Activated CD8-positive, alpha-beta memory T cell treated with anti-CD3 and anti-CD28 coated beads, Interleukin-2, amount 10 ng/mL, durations not matched to agents 7 days and 5 days (primary cell): ENCODE results near the gene GRID2. TPM values are rescaled to one million over a fixed set of nuclear protein-coding genes. Genes with fewer than 3 reads are reported as not detected.
"Not testable (repeated sequence)": the region's sequence is repeated elsewhere in the genome, so short reads cannot be mapped to it uniquely, and the experiment has no call there.

ENCODE experiments used
- ATAC-seq: fragments of 150-1000 bp; cut with Tn5 transposase; one replicate; pipeline ENCODE4 v1.10.0; 2021; ENCODE audit warnings: moderate library complexity
- CTCF ChIA-PET: fragments of 350-600 bp; sonication (Branson Sonifier 250); formaldehyde crosslinking; loops from one replicate; lab custom pipeline; 2021; ENCODE audit warnings: antibody characterized with exemption; lab: Charles Lee
- DNase-seq: peaks from one replicate; pipeline ENCODE4 v3.0.0-alpha.2; 2020
- H3K27ac Mint-ChIP-seq: one replicate; pipeline ENCODE4 v1.8.0; 2021; ENCODE audit warnings: mild to moderate bottlenecking, mixed read lengths
- H3K27me3 Mint-ChIP-seq: one replicate; pipeline ENCODE4 v1.8.0; 2021; ENCODE audit warnings: mixed read lengths
- H3K36me3 Mint-ChIP-seq: one replicate; pipeline ENCODE4 v1.8.0; 2021; ENCODE audit warnings: mild to moderate bottlenecking, mixed read lengths
- H3K4me1 Mint-ChIP-seq: one replicate; pipeline ENCODE4 v1.8.0; 2021; ENCODE audit warnings: mixed read lengths
- H3K4me3 Mint-ChIP-seq: one replicate; pipeline ENCODE4 v1.8.0; 2021; ENCODE audit warnings: mild to moderate bottlenecking, moderate library complexity, mixed read lengths
- H3K9me3 Mint-ChIP-seq: one replicate; pipeline ENCODE4 v1.8.0; 2022; ENCODE audit warnings: low read depth, mixed read lengths
- total RNA-seq, 2 experiments: library from RNA; stranded (reverse); gene quantifications; one replicate each; pipeline ENCODE4 v1.2.3, GENCODE V29; 2021

The GRID2 gene
- total RNA-seq, 2 experiments from 2014 or later = not detected

DNA sequence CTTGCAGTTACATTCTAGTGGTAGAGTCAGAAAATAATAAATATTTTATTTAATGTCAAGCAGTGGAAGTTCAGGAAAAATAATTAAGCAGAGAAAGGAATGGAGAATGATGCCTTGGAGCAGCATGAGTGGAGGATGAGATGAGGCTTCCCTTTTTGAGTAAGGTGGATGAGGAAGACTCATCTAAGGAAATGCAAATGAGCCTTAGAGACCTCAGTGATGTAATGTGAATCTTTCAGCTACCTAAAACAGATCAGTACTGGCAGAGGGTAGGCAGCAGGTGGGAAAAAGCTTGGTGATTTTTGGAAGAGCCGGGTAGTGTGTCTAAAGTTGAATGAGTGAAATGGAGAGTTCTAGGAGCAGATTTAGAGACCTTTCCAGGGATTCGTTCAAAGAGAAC is 118.2 kb downstream of the GRID2 start:
- H3K27ac Mint-ChIP-seq = no peak overlapping the region
- H3K27me3 Mint-ChIP-seq = no peaks in the 10 kb centered on the region
- H3K36me3 Mint-ChIP-seq = no peaks in the 10 kb centered on the region
- H3K9me3 Mint-ChIP-seq = peaks cover 8% of the 10 kb centered on the region
- ATAC-seq (no peak), DNase-seq (no peak)
- H3K4me1 Mint-ChIP-seq = no peaks in the 10 kb centered on the region
- no peak overlapping the region for H3K4me3 Mint-ChIP-seq
- CTCF ChIA-PET = no interaction called here

DNA sequence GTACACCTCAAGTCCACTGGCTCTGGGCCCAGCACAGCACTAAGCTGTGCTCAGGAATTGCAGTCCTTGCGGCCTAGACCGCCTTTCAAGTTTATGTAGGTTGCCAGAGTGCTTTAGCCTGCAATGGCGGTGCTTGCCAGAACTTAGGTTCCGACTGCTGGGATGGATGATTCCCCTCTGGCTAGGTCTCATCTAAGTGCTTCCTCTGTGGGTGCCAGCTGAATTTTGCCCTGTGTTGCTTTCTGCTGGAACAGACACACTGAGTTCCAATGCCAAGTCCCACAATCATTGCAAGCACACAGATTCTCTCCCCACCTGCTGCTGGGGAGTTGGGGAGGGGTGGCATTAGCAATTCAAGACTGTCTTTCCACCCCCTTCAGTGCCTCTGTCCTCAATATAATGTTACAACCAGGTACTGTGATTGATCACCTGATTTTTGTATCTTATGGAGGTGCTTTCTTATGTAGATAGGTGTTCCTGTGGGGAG is 129.5 kb downstream of the GRID2 start:
- DNase-seq = no peak
- Mint-ChIP-seq H3K9me3 (peaks cover 5% of the 10 kb centered on the region), H3K27ac (no peak overlapping the region), H3K4me1 (no peaks in the 10 kb centered on the region), H3K27me3 (no peaks in the 10 kb centered on the region), H3K4me3 (no peak overlapping the region), H3K36me3 (no peaks in the 10 kb centered on the region)
- ATAC-seq = no peak
- CTCF ChIA-PET = no interaction called here

GRCh38 chr4:92438722-92439121 is 135.0 kb downstream of the GRID2 start:
- DNase-seq, H3K36me3 Mint-ChIP-seq, H3K27me3 Mint-ChIP-seq, H3K4me3 Mint-ChIP-seq, H3K4me1 Mint-ChIP-seq, ATAC-seq, H3K27ac Mint-ChIP-seq, CTCF ChIA-PET: not testable (repeated sequence)
- peaks cover 11% of the 10 kb centered on the region for H3K9me3 Mint-ChIP-seq

DNA sequence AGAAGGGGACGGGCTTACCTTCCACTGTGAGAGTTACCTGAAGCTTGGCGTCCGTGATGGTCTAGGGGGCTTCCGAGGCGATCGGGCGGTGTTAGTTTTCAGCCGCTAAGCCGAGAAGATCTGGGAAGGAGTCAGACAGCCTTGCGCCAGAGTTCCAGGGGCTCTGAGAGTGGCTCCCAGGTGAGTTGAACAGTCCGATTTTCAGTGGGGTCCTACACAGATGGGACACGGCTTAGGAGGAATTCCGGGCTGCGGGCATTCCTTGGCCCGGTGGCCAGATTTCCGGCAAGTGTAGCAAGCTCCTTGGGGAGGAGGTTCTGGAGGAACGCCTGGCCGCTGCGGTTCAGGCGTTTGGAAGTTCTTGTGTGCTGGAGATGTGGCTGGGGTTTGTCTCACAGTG is 138.4 kb downstream of the GRID2 start:
- DNase-seq, H3K27me3 Mint-ChIP-seq, H3K4me1 Mint-ChIP-seq, H3K27ac Mint-ChIP-seq, ATAC-seq, H3K4me3 Mint-ChIP-seq, H3K36me3 Mint-ChIP-seq, CTCF ChIA-PET: not testable (repeated sequence)
- H3K9me3 Mint-ChIP-seq = peaks cover 14% of the 10 kb centered on the region

DNA sequence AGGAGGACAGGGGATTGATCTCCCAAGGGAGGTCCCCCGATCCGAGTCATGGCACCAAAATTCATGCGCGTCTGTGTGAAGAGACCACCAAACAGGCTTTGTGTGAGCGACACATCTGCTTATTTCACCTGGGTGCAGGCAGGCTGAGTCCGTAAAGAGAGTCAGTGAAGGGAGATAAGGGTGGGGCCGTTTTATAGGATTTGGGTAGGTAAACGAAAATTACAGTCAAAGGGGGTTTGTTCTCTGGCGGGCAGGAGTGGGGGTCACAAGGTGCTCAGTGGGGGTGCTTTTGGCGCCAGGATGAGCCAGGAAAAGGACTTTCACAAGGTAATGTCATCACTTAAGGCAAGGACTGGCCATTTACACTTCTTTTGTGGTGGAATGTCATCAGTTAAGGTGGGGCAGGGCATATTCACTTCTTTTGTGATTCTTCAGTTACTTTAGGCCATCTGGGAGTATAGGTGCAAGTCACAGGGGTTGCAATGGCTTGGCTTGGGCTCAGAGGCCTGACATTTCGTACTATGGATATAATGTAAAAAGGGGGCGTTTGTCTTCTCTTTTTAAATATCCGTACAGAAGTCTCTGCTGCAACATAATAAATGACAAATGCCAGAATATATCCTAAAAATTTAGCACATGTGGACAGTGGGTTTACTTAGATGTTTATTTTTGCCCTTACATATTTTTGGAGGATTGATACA is 140.5 kb downstream of the GRID2 start:
- H3K36me3 Mint-ChIP-seq, DNase-seq, H3K4me3 Mint-ChIP-seq, ATAC-seq, H3K27ac Mint-ChIP-seq, CTCF ChIA-PET, H3K4me1 Mint-ChIP-seq, H3K27me3 Mint-ChIP-seq: not testable (repeated sequence)
- H3K9me3 Mint-ChIP-seq = peaks cover 14% of the 10 kb centered on the region

GRCh38 chr4:92445127-92445526 is 141.4 kb downstream of the GRID2 start:
- Mint-ChIP-seq H3K27me3 (no peaks in the 10 kb centered on the region), H3K27ac (no peak overlapping the region), H3K36me3 (no peaks in the 10 kb centered on the region), H3K4me1 (no peaks in the 10 kb centered on the region), H3K4me3 (no peak overlapping the region), H3K9me3 (peaks cover 14% of the 10 kb centered on the region)
- CTCF ChIA-PET = no interaction called here
- no peak for ATAC-seq
- DNase-seq = no peak

- no peaks in the 10 kb centered on the region for H3K4me1 Mint-ChIP-seq
- no peak for DNase-seq
- H3K4me3 Mint-ChIP-seq = no peak overlapping the region
- H3K9me3 Mint-ChIP-seq = peaks cover 9% of the 10 kb centered on the region
- H3K27ac Mint-ChIP-seq = no peak overlapping the region
- H3K27me3 Mint-ChIP-seq = no peaks in the 10 kb centered on the region
- no peaks in the 10 kb centered on the region for H3K36me3 Mint-ChIP-seq
- CTCF ChIA-PET = no interaction called here
- ATAC-seq = no peak
These were observed 143.6 kb downstream of the GRID2 start for GRCh38 chr4:92447255-92447905.

GRCh38 chr4:92448176-92448575 is 144.4 kb downstream of the GRID2 start:
- CTCF ChIA-PET, ATAC-seq, H3K27ac Mint-ChIP-seq, DNase-seq, H3K4me3 Mint-ChIP-seq, H3K4me1 Mint-ChIP-seq, H3K36me3 Mint-ChIP-seq, H3K27me3 Mint-ChIP-seq: not testable (repeated sequence)
- peaks cover 11% of the 10 kb centered on the region for H3K9me3 Mint-ChIP-seq

DNA sequence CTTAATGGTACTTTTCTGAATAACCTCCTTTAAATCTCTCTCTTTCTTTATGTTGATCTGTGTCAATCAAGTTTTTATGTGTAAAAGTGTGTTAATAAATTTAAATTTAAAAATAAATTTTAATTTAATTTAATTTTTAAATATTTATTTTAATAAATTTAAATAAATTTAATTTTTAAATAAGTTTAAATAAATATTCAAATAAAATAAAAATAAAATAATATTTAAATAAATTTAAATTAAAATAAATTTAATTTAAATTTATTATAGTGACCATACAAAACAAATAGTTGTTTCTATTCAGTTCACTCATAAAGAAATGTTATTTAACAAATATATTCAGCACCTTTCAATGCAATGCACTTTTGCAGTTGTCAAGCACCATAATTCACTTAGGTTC is 146.9 kb downstream of the GRID2 start:
- no peak for ATAC-seq
- H3K9me3 Mint-ChIP-seq = peaks cover 6% of the 10 kb centered on the region
- H3K27me3 Mint-ChIP-seq = no peaks in the 10 kb centered on the region
- H3K36me3 Mint-ChIP-seq = no peaks in the 10 kb centered on the region
- CTCF ChIA-PET = no interaction called here
- DNase-seq = no peak
- no peaks in the 10 kb centered on the region for H3K4me1 Mint-ChIP-seq
- no peak overlapping the region for H3K27ac Mint-ChIP-seq
- no peak overlapping the region for H3K4me3 Mint-ChIP-seq

- ATAC-seq (no peak), DNase-seq (no peak)
- Mint-ChIP-seq H3K27me3 (no peaks in the 10 kb centered on the region), H3K4me1 (no peaks in the 10 kb centered on the region), H3K9me3 (peaks cover 6% of the 10 kb centered on the region), H3K27ac (no peak overlapping the region), H3K36me3 (no peaks in the 10 kb centered on the region), H3K4me3 (no peak overlapping the region)
- CTCF ChIA-PET = no interaction called here
These were observed 148.0 kb downstream of the GRID2 start for GRCh38 chr4:92451782-92452181.

GRCh38 chr4:92452383-92452782 is 148.6 kb downstream of the GRID2 start:
- H3K27me3 Mint-ChIP-seq, H3K4me1 Mint-ChIP-seq, H3K27ac Mint-ChIP-seq, DNase-seq, H3K9me3 Mint-ChIP-seq, ATAC-seq, H3K36me3 Mint-ChIP-seq, CTCF ChIA-PET, H3K4me3 Mint-ChIP-seq: not testable (repeated sequence)

- CTCF ChIA-PET = no interaction called here
- H3K36me3 Mint-ChIP-seq = no peaks in the 10 kb centered on the region
- no peak overlapping the region for H3K4me3 Mint-ChIP-seq
- H3K27ac Mint-ChIP-seq = no peak overlapping the region
- H3K27me3 Mint-ChIP-seq = no peaks in the 10 kb centered on the region
- peaks cover 6% of the 10 kb centered on the region for H3K9me3 Mint-ChIP-seq
- ATAC-seq = no peak
- DNase-seq = no peak
- H3K4me1 Mint-ChIP-seq = no peaks in the 10 kb centered on the region
These were observed 151.6 kb downstream of the GRID2 start for GRCh38 chr4:92455329-92455839.

- DNase-seq (no peak), ATAC-seq (no peak)
- no peak overlapping the region for H3K4me3 Mint-ChIP-seq
- CTCF ChIA-PET = no interaction called here
- H3K4me1 Mint-ChIP-seq = no peaks in the 10 kb centered on the region
- no peak overlapping the region for H3K27ac Mint-ChIP-seq
- peaks cover 6% of the 10 kb centered on the region for H3K9me3 Mint-ChIP-seq
- H3K36me3 Mint-ChIP-seq = no peaks in the 10 kb centered on the region
- H3K27me3 Mint-ChIP-seq = no peaks in the 10 kb centered on the region
These were observed 152.2 kb downstream of the GRID2 start for GRCh38 chr4:92455951-92456350.

DNA sequence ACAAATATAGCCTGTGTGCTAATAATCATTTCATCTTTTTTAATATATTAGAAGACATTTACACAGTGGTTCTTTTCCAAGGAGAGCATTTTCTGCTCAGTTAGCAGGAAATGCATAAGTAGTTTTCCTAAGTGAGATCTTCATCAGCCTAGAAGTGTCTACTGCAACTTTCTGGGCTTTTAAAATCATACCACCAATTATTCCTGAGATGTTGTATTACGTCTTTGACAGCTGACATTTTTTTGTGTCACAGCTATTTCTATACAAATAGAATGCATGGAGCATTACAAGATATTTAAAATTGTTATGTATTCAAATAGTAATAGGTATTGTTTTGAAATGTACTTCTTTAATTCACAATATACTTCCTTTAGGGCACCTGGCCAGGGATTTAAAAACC is 158.0 kb downstream of the GRID2 start:
- Mint-ChIP-seq H3K27ac (no peak overlapping the region), H3K4me1 (no peaks in the 10 kb centered on the region), H3K27me3 (no peaks in the 10 kb centered on the region), H3K36me3 (no peaks in the 10 kb centered on the region), H3K4me3 (no peak overlapping the region), H3K9me3 (no peaks in the 10 kb centered on the region)
- CTCF ChIA-PET = no interaction called here
- ATAC-seq (no peak), DNase-seq (no peak)
